NCI-H2196 treated with DMSO at 0.1 percent for 48 hours (cell line): Measurements from ENCODE around the gene RBBP8NL.

ENCODE experiments used
- DNase-seq: peaks from one replicate; lab custom pipeline; 2025; ENCODE audit not compliant: unreplicated experiment; lab: John Stamatoyannopoulos, UW

RBBP8NL gene

GRCh38 chr20:62461834-62462233, 34.5 kb upstream of the RBBP8NL start:
- no peak for DNase-seq

DNA sequence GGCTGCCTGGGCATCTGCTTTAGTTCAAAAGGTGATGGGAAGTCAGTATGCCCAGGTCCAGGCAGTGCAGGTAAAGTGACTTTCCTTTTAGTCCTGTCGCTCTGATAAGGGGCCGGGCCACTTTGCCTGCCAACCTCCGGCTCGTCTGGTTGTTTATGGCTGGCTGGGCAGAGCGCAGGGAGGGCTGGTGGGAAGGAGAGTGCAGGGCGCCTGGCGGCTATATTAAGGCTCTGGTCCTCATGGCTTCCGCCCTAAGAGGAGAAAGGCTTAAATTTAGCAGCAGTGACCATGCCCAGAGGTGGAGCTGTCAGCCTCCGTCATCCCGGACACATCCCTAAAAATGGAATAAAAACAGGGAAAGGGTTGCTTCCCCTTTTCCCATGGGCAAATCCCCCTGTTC, 33.8 kb upstream of the RBBP8NL start:
- no peak for DNase-seq

DNA sequence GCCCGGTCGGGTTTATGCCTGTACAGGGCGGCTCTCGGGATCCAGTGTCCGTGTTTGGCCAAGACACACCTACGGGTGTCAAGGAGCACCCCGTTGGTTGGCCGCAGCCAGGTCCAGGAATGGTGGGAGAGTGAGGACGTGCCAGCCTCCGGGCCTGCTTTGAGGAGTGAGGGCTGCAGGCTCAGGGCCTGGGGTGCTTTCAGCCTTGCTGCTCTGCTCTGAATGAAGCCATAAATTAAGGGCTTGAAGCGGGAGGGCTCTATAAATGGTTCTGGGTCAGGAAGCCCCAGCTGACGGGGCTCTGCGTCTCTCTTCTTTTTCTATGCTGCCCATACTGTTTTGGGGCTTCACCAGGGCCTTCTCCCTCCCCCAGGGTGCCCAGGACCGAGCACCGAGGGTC, 33.3 kb upstream of the RBBP8NL start:
- no peak for DNase-seq

GRCh38 chr20:62459488-62459887, 32.1 kb upstream of the RBBP8NL start:
- DNase-seq: no peak

- DNase-seq: no peak
Observed at GRCh38 chr20:62458275-62459251, 31.2 kb upstream of the RBBP8NL start.

DNA sequence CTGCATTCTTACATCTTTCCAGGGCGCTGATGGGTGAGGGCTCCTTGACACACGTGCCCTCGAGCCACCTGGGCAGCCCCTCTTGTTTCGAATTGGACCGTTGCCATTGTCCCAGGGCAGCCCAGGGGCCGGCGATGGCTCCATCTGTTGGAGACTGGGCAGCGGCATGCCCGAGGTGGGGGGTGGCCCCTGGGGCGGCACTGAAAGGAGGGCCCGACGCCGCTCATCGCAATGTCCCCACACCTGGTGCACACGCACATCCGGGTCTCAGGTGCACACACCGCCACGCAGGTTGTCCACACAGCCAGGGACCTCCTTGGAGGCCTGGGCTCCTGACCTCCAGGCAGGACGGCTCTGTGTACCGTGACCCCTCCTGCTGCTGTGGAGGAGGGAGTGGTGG, 30.5 kb upstream of the RBBP8NL start:
- no peak for DNase-seq

GRCh38 chr20:62457098-62457497, 29.8 kb upstream of the RBBP8NL start:
- DNase-seq: no peak

DNA sequence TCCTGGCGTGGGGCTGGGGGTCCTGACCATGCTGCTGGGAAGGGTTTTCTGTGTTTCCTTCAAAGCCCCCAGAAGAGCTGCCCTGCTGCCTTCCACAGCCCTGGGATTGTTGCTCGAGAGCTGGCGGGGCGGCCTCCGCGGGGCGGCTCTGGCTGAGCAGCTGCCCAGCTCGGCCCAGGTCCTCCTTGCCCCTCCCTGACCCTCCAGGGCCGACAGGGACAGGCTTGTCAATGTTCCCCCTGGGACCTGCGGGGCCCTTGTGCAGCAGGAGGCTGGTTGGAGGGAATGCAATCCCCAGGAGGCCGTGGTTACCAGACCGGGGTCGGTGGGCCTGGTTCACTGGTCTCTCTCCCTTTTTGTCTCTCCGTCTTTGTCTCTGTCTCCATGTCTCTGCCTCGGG, 28.6 kb upstream of the RBBP8NL start:
- no peak for DNase-seq

DNA sequence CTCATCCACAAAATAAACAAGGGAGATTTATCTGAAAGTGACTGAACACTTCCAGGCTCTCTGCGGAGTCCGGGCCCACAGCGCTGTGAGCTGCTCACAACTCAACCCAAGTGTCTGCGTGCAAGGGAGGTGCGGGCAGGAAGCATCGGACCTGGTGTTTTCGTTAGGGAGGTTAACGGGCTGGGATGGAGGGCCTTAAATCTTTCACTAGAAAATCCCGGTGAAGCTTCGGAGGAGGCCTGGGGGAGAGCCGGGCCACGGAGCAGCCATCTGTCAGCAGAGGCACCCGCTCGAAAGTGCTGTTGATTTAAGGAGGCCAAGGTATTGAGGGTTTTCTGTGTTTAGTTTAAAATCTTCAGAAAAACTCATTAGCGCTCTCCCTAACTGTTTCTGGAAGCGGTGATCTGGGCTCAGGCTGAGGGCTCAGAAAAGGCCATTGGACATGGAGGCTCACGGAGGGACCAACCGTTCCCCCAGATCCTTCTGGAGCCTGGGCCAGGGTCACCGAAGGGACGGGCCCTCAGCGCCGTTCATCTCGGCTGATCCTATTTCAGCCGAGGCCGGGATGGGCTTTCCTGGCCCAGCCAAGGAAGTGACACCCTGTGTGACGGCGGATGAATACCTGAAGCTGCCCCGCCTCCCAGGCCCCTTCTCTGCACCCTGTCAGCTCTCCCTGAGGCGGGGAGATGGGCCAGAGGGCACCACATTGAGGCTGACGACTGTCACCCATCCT, 27.7 kb upstream of the RBBP8NL start:
- no peak for DNase-seq

DNA sequence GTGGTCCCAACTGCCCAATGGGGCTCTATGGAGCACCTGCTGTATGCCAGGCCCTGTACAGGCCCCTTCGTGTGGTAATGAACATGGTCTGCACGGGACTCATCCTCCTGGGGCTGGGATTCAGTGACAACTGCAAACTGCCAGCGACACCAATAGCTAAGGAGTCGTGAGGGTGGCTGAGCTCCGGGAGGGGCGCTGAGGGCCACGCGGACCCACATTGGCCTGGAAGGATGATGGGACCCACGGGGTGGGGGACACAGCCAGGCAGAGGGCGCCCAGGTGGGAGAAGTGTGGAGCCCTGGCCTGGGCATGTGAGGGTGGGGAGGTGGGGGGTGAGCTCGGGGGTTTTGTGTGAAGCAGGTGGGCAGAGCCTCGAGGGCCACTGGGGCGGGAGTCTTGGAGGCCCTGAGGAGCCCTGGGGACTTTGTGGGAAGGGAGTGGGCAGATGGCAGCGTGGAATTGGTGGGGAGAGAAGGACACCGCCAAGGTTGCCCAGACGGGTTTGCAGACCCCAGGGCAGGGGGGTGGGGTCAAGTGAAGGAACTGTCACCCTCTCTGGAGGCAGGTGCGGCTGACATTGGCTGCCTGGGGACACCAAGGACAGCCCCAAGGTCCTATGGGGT, 26.0 kb upstream of the RBBP8NL start:
- DNase-seq: no peak

- no peak for DNase-seq
Observed at GRCh38 chr20:62452475-62453095, 25.2 kb upstream of the RBBP8NL start.

GRCh38 chr20:62451970-62452369, 24.6 kb upstream of the RBBP8NL start:
- DNase-seq: no peak

DNA sequence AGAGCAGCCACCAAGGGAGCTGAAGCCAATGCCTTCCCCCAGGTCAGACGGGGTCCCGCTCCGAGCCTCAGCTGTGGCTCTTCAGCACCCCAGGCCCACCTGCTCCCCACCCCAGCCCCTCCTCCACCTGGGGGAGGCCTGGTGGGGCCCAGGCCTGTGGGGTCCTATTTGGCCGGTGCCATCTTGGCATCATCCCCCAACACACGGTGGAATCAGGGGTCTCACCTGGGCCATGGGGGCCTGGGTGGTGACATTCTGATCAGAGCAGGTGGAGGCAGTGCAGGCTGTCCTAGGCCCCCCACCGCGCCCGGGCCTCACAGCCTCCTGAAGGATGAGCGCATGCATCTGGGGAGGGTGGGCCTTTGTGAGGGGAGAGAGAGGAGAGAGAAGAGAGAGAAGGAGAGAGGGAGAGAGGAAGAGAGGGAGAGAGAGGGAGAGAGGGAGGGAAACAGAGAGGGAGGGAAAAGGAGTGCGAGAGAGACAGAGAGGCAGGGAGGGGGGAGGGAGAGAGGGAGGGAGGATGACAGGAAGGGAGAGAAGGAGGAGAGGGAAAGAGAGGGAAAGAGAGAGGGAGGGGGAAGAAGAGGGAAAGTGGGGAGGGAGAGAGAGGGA, 23.9 kb upstream of the RBBP8NL start:
- DNase-seq: no peak

DNA sequence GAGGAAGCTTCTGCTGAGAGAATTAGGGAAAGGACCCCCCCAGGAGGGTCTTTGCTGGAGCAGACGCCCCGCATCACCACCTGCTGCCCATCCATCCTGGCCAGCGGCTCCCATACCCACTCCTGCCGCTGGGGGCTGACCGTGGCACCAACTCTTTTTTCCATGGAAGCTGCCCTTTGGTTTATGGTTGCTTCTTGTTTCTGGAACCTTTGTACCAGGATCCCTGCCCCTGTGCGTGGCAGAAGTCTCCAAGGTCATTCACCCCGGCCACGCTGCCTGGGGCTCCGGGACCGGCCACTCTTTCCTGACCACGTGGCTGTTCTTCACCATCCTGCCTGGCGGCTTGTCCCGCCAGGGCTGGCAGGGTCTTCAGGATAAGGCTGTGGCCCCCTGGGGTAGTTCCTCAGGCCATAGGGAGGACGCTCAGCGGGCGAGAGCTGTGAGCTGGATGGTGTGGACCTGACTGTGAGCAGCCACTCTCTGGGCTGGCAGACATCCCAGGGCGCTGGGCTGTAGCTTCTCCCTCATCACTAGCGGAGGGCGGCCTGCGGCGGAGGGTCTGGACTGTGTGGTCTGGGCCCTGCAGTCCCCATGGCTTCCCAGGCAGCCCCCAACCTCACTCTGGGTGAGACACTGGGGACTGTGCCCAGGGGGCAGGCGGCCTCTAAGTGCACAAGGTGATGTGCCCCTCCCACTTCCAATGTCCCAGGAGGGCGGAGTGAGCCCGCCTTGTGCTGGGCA, 22.8 kb upstream of the RBBP8NL start:
- DNase-seq: no peak

- DNase-seq: no peak
Observed at GRCh38 chr20:62448788-62449187, 21.4 kb upstream of the RBBP8NL start.

GRCh38 chr20:62448038-62448437, 20.7 kb upstream of the RBBP8NL start:
- DNase-seq: no peak

DNA sequence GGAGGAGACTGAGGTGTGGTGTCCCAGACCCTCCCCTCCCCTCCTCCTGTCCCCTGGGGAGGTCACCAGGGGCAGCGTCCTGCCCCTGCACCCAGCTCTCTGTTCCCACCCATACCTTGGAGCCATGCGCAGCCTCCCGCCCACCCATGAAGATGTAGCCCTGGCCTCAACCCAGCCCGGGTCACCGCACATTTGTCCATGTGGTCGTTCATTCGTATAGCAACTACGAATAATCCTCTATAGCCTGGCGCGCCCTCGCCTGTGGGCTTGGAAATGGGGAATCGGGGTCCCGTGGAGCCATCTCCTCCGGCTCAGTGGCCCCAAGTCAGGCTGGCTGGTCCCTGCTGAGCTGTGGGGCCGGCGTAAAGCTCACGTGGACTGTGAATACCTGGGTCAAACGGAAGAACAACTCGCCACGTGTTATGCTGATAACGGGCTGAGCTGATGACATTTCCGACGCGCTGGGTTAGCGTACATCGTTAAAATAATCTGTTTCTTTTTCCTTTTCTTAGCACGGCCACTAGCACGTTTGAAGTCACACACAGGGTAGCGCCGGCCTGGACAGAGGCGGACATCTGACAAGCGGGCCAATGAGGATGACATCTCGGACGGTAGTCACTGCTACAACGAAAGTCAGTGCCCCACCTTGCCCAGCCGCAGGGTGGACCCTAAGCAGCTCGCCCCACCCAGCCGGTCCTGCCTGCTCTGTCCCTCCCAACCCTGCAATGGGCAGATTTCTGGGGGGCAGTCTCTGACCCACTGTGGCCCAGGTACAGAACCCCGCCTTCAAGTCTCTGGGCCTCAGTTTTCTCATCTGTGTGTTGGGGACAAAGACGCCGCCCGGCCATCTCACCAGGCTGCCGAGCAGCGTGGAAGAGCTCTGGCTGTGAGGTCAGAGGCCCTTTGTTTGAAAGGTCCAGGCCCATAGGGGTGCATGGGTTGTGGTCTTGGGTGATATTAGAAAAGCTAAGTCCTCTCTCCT, 19.8 kb upstream of the RBBP8NL start:
- DNase-seq: no peak

DNA sequence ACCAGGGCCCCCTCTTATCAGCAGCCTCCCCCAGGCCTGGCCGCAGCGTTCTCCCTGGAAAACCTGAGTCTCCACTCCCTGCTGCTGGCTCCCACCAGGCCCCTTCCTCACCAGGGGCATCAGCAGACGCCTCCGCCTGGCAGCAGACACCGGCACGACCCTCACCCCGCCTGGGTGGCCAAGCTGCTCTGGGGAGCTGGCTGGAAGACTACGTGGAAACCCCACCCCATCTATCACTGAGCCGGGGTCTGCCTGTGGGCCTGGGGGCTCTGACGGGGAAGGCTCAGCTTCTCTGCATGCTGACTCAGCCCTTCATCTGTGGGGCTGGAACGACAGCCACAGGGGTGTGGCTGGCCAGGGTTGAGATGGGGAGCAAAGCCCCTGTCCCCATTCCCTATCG, 19.1 kb upstream of the RBBP8NL start:
- no peak for DNase-seq
